Upper lobe of left lung (tissue), 6 donors: ENCODE data around the gene KLHL10. TPM values are rescaled to one million over a fixed set of nuclear protein-coding genes. Genes with fewer than 3 reads are reported as not detected.

Source experiments
- ATAC-seq, 2 donors: fragments of 200-7000 bp; cut with Tn5 transposase; one replicate each; pipeline ENCODE4 v1.9.1; 2022; ENCODE audit warnings: mild to moderate bottlenecking in 2 of 2, moderate library complexity in 2 of 2; ENCODE audit not compliant: low FRiP score in 2 of 2
- DNase-seq, 2 donors: peaks; one replicate each; pipeline ENCODE4 v3.0.0-alpha.2; 2019 to 2020
- H3K27ac ChIP-seq, 4 donors: fragments of 200-600 bp; sonication (generic); one replicate each; pipeline ENCODE4 v1.5.1; 2016 to 2019
- H3K27me3 ChIP-seq, 4 donors: fragments of 200-600 bp; sonication (generic); one replicate each; pipeline ENCODE4 v1.5.1; 2017 to 2019
- H3K36me3 ChIP-seq, 4 donors: fragments of 200-600 bp; sonication (generic); one replicate each; pipeline ENCODE4 v1.5.1; 2016 to 2019
- H3K4me1 ChIP-seq, 4 donors: fragments of 200-600 bp; sonication (generic); one replicate each; pipeline ENCODE4 v1.5.1; 2018 to 2019
- H3K4me3 ChIP-seq, 4 donors: fragments of 200-600 bp; sonication (generic); one replicate each; pipeline ENCODE4 v1.5.1; 2017 to 2019; ENCODE audit warnings: mild to moderate bottlenecking in 2 of 4, moderate library complexity in 1 of 4
- H3K9me3 ChIP-seq, 4 donors: fragments of 200-600 bp; sonication (generic); one replicate each; pipeline ENCODE4 v1.5.1; 2018 to 2019
- EP300 ChIP-seq, 4 donors: sonication (generic); formaldehyde crosslinking; IDR thresholded peaks; one replicate each; pipeline ENCODE4 v1.5.1; 2017; ENCODE audit warnings: antibody characterized with exemption in 4 of 4, control low read depth in 2 of 4
- POLR2A ChIP-seq, 4 donors: fragments of 450-650 bp; IDR thresholded peaks; one replicate each; pipeline ENCODE4 v1.5.1; 2016 to 2017; ENCODE audit warnings: antibody characterized with exemption in 4 of 4, mild to moderate bottlenecking in 2 of 4
- POLR2AphosphoS5 ChIP-seq, 2 donors: sonication (generic); formaldehyde crosslinking; IDR thresholded peaks; one replicate each; pipeline ENCODE4 v1.5.1; 2017; ENCODE audit warnings: antibody characterized with exemption in 2 of 2
- WGBS, 2 donors: methylation state at CpG; one replicate each; pipeline ENCODE4 v1.1.5; 2017 to 2018; 5-methylcytosine and 5-hydroxymethylcytosine counted together
- total RNA-seq, 6 donors: library from RNA; depleted of rRNA in 4 of 6; stranded (reverse); fragments of >200 nt in 4 of 6; gene quantifications; one replicate each; pipeline versions ENCODE4 v1.1.0 to v1.2.1, GENCODE V29; 2016 to 2021
- TF ChIP-seq, protein P1 (sequence below), 6 experiments: fragments of 450-650 bp in 4 of 6; fragments of 200-600 bp in 2 of 6; sonication (generic) in 2 of 6; IDR thresholded peaks; one replicate each; pipeline ENCODE4 v1.5.1; 2016 to 2019; ENCODE audit warnings: antibody characterized with exemption in 6 of 6
- donor health status: DM: no; HTN: no; CAD: no; lungs with moderate emphysema.
- donor health status: DM: no; HTN: yes; CAD: no; lungs with severe emphysema.

Gene KLHL10
- total RNA-seq, 6 donors from 2014 or later: 0.17 to 1.1 (median 0.37) TPM; not detected in 3

DNA sequence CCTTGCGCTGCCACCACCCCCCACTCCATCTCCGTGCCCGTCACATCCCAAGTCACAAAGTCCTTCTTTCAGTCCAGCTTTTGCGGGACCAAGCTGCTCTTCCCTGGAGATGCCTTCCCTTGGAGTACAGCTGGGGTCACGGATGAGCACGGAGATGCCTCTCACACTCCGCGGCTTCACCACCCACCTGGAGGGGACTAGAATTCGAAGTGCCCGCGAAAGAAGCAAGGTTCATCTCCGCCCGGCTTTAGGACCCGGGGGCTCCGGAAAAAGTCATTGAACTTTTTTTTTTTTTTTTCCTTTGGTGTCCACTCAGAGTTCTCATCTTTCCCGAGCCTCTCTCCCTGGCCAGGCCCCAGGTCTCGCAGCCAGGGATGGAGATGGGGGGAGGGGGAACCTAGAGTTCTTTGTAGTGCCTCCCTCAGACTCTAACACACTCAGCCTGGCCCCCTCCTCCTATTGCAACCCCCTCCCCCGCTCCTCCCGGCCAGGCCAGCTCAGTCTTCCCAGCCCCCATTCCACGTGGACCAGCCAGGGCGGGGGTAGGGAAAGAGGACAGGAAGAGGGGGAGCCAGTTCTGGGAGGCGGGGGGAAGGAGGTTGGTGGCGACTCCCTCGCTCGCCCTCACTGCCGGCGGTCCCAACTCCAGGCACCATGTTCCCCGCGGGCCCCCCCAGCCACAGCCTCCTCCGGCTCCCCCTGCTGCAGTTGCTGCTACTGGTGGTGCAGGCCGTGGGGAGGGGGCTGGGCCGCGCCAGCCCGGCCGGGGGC lies 25.1 kb upstream of the KLHL10 start, which contains the start of gene FKBP10:
FKBP10 (plus strand) TSS at position 624 of the 771 bp plus-strand sequence; CDS start at position 655, 31 bp downstream.
- TF ChIP-seq, protein P1, sequence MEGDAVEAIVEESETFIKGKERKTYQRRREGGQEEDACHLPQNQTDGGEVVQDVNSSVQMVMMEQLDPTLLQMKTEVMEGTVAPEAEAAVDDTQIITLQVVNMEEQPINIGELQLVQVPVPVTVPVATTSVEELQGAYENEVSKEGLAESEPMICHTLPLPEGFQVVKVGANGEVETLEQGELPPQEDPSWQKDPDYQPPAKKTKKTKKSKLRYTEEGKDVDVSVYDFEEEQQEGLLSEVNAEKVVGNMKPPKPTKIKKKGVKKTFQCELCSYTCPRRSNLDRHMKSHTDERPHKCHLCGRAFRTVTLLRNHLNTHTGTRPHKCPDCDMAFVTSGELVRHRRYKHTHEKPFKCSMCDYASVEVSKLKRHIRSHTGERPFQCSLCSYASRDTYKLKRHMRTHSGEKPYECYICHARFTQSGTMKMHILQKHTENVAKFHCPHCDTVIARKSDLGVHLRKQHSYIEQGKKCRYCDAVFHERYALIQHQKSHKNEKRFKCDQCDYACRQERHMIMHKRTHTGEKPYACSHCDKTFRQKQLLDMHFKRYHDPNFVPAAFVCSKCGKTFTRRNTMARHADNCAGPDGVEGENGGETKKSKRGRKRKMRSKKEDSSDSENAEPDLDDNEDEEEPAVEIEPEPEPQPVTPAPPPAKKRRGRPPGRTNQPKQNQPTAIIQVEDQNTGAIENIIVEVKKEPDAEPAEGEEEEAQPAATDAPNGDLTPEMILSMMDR (IDR thresholded peaks at IDR 0.05): no peak
- peak in 1 of 2 donors; percentile 9 for TF ChIP-seq POLR2AphosphoS5 (IDR thresholded peaks at IDR 0.05)
- peaks cover 29 to 35% (median 32%) of the 10 kb centered on the region in 4 donors for H3K4me1 ChIP-seq
- peak within 1 kb of the TSS; percentile 46 to 88 (median 65) for H3K4me3 ChIP-seq
- H3K36me3 ChIP-seq: peaks cover 0 to 4% (median 0%) of the 10 kb centered on the region in 4 donors
- 1 to 5% methylated on average over 19 to 34 of the region's 35 CpGs for WGBS, 2 donors
- ATAC-seq (peak; percentile 34 to 77), DNase-seq (peak in 1 of 2 donors; percentile 85)
- no peaks in the 10 kb centered on the region for H3K9me3 ChIP-seq
- peak within 1 kb of the TSS; percentile 46 to 81 (median 72) for H3K27ac ChIP-seq
- H3K27me3 ChIP-seq: peaks cover 0 to 6% (median 0%) of the 10 kb centered on the region in 4 donors

- H3K36me3 ChIP-seq: no peaks in the 10 kb centered on the region
- peak overlapping the region; percentile 46 to 88 (median 65) for H3K4me3 ChIP-seq
- 46 to 52% methylated on average over 11 to 12 of the region's 12 CpGs for WGBS, 2 donors
- TF ChIP-seq POLR2AphosphoS5 (IDR thresholded peaks at IDR 0.05): no peak
- TF ChIP-seq, protein P1 (IDR thresholded peaks at IDR 0.05): no peak
- no peak for TF ChIP-seq POLR2A (IDR thresholded peaks at IDR 0.05)
- no peak for TF ChIP-seq EP300 (IDR thresholded peaks at IDR 0.05)
- no peaks in the 10 kb centered on the region for H3K9me3 ChIP-seq
- peaks cover 29 to 35% (median 32%) of the 10 kb centered on the region in 4 donors for H3K4me1 ChIP-seq
- ATAC-seq (no peak), DNase-seq (no peak)
- H3K27me3 ChIP-seq: peaks cover 0 to 6% (median 0%) of the 10 kb centered on the region in 4 donors
- H3K27ac ChIP-seq: peak overlapping the region; percentile 34 to 81 (median 70)
Observed at GRCh38 chr17:41813152-41813680, 24.4 kb upstream of the KLHL10 start.

GRCh38 chr17:41813699-41814124 lies 23.9 kb upstream of the KLHL10 start:
- Histone ChIP-seq H3K4me1 (peaks cover 29 to 35% (median 32%) of the 10 kb centered on the region in 4 donors), H3K9me3 (no peaks in the 10 kb centered on the region), H3K27me3 (peaks cover 0 to 6% (median 0%) of the 10 kb centered on the region in 4 donors), H3K4me3 (peak overlapping the region in 2 of 4 donors; percentile 62 to 88), H3K27ac (peak overlapping the region in 2 of 4 donors; percentile 59 to 81), H3K36me3 (no peaks in the 10 kb centered on the region)
- 85 to 89% methylated on average over 9 of the region's 9 CpGs for WGBS, 2 donors
- DNase-seq (no peak), ATAC-seq (no peak)
- TF ChIP-seq, protein P1 (IDR thresholded peaks at IDR 0.05): no peak
- TF ChIP-seq POLR2A (IDR thresholded peaks at IDR 0.05): no peak
- no peak for TF ChIP-seq POLR2AphosphoS5 (IDR thresholded peaks at IDR 0.05)
- TF ChIP-seq EP300 (IDR thresholded peaks at IDR 0.05): no peak

DNA sequence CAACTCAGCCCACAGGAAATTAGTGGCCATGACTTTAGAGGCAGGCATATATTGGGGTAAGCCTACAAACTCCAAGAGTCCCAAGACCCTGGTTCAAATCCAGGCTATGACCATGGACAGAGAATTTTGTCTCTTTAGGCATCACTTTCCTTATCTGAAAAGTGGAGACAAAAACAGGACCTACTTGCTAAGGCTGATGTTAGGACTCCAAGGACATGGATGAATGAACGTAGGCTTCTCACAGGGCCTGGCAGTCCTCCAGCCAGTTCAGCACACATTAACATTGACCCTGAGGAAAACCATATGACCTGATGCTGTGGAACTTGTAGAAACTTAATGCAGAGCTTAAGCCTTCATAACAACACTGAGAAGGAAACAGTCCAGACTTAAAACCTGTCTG lies 23.4 kb upstream of the KLHL10 start:
- TF ChIP-seq EP300 (IDR thresholded peaks at IDR 0.05) (no peak), POLR2AphosphoS5 (IDR thresholded peaks at IDR 0.05) (no peak), POLR2A (IDR thresholded peaks at IDR 0.05) (no peak)
- TF ChIP-seq, protein P1 (IDR thresholded peaks at IDR 0.05): no peak
- ATAC-seq: no peak
- peaks cover 29 to 35% (median 32%) of the 10 kb centered on the region in 4 donors for H3K4me1 ChIP-seq
- H3K27ac ChIP-seq: no peak overlapping the region
- H3K27me3 ChIP-seq: peaks cover 0 to 6% (median 0%) of the 10 kb centered on the region in 4 donors
- no peak overlapping the region for H3K4me3 ChIP-seq
- no peak for DNase-seq
- 53 to 55% methylated on average over 1 of the region's 1 CpG for WGBS, 2 donors
- H3K36me3 ChIP-seq: no peaks in the 10 kb centered on the region
- no peaks in the 10 kb centered on the region for H3K9me3 ChIP-seq
